Tibial artery (tissue), 4 donors: Measurements from ENCODE around the gene AGK.

ENCODE experiments used
- DNase-seq, 2 donors: peaks; one replicate each; pipeline ENCODE4 v3.0.0-alpha.2; 2019
- H3K27ac ChIP-seq, 2 donors: fragments of 200-600 bp; sonication (generic) in 1 of 2; 1 replicate in 1 of 2; 2 replicates in 1 of 2; pipeline ENCODE4 v1.5.1; 2018 to 2019; ENCODE audit warnings: mild to moderate bottlenecking in 1 of 2
- H3K27me3 ChIP-seq, 2 donors: fragments of 200-600 bp; sonication (generic) in 1 of 2; one replicate each; pipeline versions ENCODE4 v1.5.1 to v1.6.0; 2016 to 2019
- H3K36me3 ChIP-seq, 3 donors: fragments of 200-600 bp; sonication (generic) in 2 of 3; one replicate each; pipeline ENCODE4 v1.5.1; 2016 to 2019; ENCODE audit warnings: mild to moderate bottlenecking in 2 of 3
- H3K4me1 ChIP-seq, 4 donors: fragments of 200-600 bp; sonication (generic) in 2 of 4; 1 replicate in 3 of 4; 2 replicates in 1 of 4; pipeline ENCODE4 v1.5.1; 2016 to 2019
- H3K4me3 ChIP-seq, 2 donors: fragments of 200-600 bp; sonication (generic) in 1 of 2; 1 replicate in 1 of 2; 2 replicates in 1 of 2; pipeline ENCODE4 v1.5.1; 2018 to 2019; ENCODE audit warnings: mild to moderate bottlenecking in 2 of 2
- H3K9me3 ChIP-seq, 3 donors: fragments of 200-600 bp; sonication (generic) in 1 of 3; one replicate each; pipeline ENCODE4 v1.5.1; 2016 to 2019
- intact Hi-C: fragments of 100-400 bp; cut with DNase I; formaldehyde crosslinking; loops from one replicate; pipeline ENCODE4 v1.15.0; 2023; ENCODE audit warnings: low total_unique reads
- TF ChIP-seq, protein P1 (sequence below), 2 experiments: fragments of 200-600 bp in 1 of 2; fragments of 450-650 bp in 1 of 2; IDR thresholded peaks; one replicate each; pipeline ENCODE4 v1.5.1; 2017 to 2019; ENCODE audit warnings: antibody characterized with exemption in 2 of 2, mild to moderate bottlenecking in 1 of 2, moderate library complexity in 1 of 2

The AGK gene

DNA sequence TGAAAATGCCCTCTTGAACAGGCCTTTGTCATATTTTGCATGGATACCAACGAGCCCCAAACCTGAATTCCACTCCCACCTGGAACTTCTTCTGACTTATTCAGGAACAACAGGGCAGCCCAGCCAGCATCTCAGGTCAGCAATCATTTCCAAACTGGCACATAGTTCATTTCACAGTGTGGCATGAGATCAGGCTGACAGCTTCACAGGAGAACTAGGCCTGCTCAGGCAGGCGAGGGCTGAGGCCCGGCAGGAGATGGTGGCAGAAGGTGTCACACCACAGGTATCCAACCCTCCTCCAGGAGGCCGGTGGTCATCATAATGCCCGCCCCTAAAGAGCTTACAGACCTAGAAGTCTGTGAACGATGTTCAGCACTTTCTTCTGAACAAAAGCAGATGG is 108.3 kb downstream of the AGK start:
- H3K9me3 ChIP-seq: no peaks in the 10 kb centered on the region
- peaks cover 40 to 77% (median 52%) of the 10 kb centered on the region in 3 donors for H3K36me3 ChIP-seq
- DNase-seq: peak in 1 of 2 donors; percentile 29
- intact Hi-C loops: no loop called here
- H3K4me3 ChIP-seq: no peak overlapping the region
- no peaks in the 10 kb centered on the region for H3K27me3 ChIP-seq
- peaks cover 0 to 6% (median 0%) of the 10 kb centered on the region in 4 donors for H3K4me1 ChIP-seq
- H3K27ac ChIP-seq: no peak overlapping the region
- TF ChIP-seq, protein P1, sequence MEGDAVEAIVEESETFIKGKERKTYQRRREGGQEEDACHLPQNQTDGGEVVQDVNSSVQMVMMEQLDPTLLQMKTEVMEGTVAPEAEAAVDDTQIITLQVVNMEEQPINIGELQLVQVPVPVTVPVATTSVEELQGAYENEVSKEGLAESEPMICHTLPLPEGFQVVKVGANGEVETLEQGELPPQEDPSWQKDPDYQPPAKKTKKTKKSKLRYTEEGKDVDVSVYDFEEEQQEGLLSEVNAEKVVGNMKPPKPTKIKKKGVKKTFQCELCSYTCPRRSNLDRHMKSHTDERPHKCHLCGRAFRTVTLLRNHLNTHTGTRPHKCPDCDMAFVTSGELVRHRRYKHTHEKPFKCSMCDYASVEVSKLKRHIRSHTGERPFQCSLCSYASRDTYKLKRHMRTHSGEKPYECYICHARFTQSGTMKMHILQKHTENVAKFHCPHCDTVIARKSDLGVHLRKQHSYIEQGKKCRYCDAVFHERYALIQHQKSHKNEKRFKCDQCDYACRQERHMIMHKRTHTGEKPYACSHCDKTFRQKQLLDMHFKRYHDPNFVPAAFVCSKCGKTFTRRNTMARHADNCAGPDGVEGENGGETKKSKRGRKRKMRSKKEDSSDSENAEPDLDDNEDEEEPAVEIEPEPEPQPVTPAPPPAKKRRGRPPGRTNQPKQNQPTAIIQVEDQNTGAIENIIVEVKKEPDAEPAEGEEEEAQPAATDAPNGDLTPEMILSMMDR (IDR thresholded peaks at IDR 0.05): no peak

DNA sequence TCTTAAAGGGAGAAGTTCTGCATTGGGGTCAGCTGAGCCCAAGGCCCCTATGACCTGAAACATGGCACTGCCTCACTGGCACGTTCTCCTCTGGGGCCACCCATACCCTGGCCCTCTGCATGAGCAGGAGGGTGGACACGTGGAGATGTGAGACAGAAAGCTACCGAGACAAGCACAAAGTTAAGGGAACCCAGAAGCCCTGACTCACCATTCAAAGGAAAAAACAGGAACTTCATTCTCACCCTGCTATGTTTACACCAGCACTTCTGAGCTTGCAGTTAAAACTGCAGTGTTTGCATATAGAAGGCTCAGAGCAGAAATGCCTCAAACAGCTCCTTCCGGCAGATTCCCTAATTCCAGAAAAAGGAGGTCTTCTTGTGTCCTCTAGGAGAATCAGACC is 109.0 kb downstream of the AGK start:
- intact Hi-C loops: no loop called here
- peak; percentile 40 to 55 for DNase-seq
- Histone ChIP-seq H3K27ac (no peak overlapping the region), H3K4me3 (no peak overlapping the region), H3K9me3 (no peaks in the 10 kb centered on the region), H3K27me3 (no peaks in the 10 kb centered on the region), H3K4me1 (peaks cover 0 to 6% (median 0%) of the 10 kb centered on the region in 4 donors), H3K36me3 (peaks cover 45 to 84% (median 59%) of the 10 kb centered on the region in 3 donors)
- TF ChIP-seq, protein P1 (IDR thresholded peaks at IDR 0.05): no peak

DNA sequence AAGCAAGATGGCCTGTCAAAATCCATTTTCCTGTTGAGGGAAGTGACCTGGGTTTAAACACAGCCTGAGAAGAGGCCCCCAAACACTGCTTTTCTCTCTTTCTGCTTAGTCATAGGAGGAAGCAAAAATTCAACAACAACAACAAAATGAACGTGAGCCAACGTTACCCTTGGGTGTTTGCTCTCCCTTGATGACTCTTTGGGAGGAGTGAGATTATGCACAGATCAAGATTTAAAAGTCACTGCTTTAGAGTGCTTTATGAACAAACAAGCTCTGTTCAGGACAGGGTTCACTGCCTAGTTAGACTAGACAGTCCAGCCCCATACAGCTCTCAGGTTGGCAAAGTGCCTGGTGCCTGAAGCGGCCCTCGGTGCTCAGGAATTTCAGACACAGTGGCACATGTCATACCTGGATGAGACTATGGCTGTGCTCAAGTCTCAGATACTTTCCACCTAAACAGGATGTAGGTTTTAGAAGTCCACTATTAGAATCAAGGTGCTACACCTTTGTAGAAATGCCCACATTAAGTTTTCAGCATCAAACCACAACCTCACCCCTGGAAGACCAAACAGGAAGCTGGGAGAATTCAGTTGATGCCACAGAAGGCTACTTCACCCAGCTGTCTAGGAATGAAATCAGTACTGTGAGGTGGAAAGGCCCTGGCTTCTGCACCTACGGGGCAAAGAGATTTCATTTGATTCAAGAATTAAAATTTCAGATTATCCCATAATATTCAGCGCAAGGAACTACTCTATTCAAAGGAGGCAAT is 112.1 kb downstream of the AGK start:
- intact Hi-C loops: no loop called here
- no peak overlapping the region for H3K27ac ChIP-seq
- peak in 1 of 2 donors; percentile 46 for DNase-seq

DNA sequence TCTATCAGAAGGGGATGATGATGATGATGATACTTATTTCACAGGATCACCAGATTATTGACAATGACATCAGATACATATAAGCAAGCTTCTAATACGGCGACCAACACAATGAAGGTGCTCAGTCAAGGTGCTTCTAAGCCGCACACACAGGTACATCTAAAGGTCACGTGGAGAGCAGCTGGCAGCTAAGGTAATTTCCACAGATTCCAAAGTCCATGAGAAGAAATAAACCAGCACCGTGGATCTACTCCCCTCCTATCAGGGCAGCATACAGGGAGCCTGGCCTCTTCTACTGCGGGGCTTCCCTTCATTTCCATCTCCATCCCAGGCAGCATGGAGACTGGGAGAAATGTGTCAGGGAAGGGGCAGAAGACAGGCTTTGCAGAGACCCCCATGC is 113.2 kb downstream of the AGK start:
- DNase-seq: peak in 1 of 2 donors; percentile 12
- TF ChIP-seq, protein P1 (IDR thresholded peaks at IDR 0.05): no peak
- Histone ChIP-seq H3K27me3 (no peaks in the 10 kb centered on the region), H3K9me3 (no peaks in the 10 kb centered on the region), H3K4me3 (no peak overlapping the region), H3K36me3 (peaks cover 47 to 75% (median 63%) of the 10 kb centered on the region in 3 donors), H3K27ac (no peak overlapping the region), H3K4me1 (peaks cover 0 to 6% (median 0%) of the 10 kb centered on the region in 4 donors)
- intact Hi-C loops: no loop called here

More for the DNA sequence above, 112.1 kb downstream of the AGK start:
- H3K4me1 ChIP-seq: peaks cover 0 to 6% (median 0%) of the 10 kb centered on the region in 4 donors
- no peaks in the 10 kb centered on the region for H3K27me3 ChIP-seq
- TF ChIP-seq, protein P1 (IDR thresholded peaks at IDR 0.05): no peak
- H3K36me3 ChIP-seq: peaks cover 47 to 82% (median 71%) of the 10 kb centered on the region in 3 donors
- no peaks in the 10 kb centered on the region for H3K9me3 ChIP-seq
- no peak overlapping the region for H3K4me3 ChIP-seq

DNA sequence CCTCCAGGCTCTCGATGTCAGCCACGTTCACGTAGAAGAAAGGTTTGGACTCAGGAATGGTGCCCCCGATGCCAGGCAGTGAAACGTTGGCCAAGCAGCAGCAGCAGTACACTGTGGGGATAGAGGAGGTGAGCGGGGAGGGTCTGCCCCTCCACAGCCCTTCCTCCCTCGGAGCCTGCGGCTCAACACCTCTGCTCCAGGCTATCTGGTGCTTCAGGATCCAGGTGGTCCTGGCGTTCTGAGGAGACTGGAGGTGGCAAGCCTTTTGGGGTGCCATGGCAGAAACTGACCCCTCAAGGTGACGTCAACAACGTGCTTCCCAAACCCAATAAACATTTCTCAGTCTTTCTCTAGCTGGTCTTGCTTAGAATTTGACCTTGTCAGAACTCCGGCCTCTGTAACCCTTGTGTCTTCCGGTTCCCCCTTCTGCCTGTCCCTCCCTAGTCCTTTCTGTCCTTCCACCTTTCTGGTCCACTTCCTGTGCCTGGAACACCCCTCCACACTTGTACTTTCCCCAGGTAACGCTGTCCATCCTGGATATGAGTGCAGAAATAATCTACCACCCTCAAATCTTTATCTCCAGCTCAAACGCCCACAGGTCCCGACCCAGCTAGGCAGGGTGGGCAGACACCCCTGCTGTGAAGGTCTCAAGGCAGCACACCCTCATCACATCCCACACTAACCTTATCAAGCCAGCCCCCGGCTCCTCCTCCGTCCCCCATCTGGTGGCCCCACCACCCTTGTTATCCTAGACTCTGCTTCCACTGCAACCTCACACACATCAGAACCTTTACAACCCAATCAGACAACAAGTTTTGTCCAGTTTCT is 114.2 kb downstream of the AGK start:
- H3K27me3 ChIP-seq: no peaks in the 10 kb centered on the region
- no peaks in the 10 kb centered on the region for H3K9me3 ChIP-seq
- peaks cover 47 to 67% (median 56%) of the 10 kb centered on the region in 3 donors for H3K36me3 ChIP-seq
- H3K27ac ChIP-seq: no peak overlapping the region
- no peak overlapping the region for H3K4me3 ChIP-seq
- peaks cover 0 to 6% (median 0%) of the 10 kb centered on the region in 4 donors for H3K4me1 ChIP-seq
- TF ChIP-seq, protein P1 (IDR thresholded peaks at IDR 0.05): no peak
- DNase-seq: peak in 1 of 2 donors; percentile 59
- intact Hi-C loops: no loop called here
